GM21529 (cell line): ENCODE data around the gene WDR64.
"Not testable (repeated sequence)": the region's sequence is repeated elsewhere in the genome, so short reads cannot be mapped to it uniquely, and the experiment has no call there.

Source experiments
- ATAC-seq: cut with Tn5 transposase; IDR thresholded peaks from one replicate; pipeline ENCODE4 v1.9.1; 2021; ENCODE audit not compliant: unreplicated experiment

Gene WDR64

DNA sequence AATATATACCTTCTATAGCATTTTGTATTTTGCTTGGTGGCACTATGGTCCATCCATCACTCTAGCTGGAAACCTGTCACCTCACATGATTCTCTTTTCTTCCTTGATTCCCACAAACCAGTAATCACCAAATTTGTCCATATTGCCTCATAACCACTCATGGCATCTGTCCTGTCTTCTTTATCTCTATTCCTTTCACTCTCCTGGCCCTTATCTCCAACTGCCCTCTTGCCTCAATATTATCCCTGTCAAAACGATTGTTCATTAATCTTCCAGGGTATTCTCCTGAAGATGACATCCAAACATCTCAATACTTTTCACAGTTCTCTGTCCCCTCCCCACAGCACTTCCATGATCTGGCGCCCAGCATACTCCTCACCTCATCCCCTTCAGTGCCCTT lies 46.1 kb downstream of the WDR64 start:
- no peak for ATAC-seq

DNA sequence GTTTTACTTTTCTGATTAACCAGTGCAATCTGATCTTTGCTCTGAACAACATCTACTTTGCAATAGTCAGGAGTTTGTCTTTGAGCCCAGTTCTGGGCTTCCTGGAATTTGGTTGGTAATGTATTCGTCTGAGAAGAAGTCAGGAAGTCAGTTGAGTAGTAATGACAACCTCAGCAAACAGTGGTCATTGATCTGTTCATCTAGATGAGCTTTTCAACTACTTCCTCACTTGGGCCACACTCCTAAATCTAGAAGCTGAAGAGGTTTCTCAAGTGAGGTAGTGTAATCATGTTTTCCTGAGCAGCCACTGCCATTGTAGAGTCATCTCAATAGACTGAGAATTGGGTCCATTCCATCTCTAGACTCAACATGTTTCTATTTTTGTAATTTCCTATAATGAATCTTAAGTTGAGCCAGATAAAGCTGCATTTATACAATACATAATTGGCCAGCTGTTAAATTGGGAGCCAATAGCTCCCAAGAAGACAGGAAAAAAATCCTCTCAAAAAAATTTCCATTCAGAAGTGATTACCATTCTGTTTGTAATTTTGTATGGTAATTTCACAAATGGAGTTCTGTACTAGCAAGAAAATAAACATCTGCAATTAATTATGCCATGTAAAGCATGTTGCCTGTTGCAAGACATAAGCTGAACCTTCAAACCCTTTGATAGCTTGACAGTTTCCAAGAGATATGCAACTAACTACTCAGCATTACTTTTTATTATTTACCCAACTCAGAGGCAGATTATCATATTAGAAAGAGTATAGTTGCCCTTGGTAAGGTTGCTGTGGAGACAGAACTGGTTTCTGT lies 49.6 kb downstream of the WDR64 start:
- ATAC-seq: no peak

DNA sequence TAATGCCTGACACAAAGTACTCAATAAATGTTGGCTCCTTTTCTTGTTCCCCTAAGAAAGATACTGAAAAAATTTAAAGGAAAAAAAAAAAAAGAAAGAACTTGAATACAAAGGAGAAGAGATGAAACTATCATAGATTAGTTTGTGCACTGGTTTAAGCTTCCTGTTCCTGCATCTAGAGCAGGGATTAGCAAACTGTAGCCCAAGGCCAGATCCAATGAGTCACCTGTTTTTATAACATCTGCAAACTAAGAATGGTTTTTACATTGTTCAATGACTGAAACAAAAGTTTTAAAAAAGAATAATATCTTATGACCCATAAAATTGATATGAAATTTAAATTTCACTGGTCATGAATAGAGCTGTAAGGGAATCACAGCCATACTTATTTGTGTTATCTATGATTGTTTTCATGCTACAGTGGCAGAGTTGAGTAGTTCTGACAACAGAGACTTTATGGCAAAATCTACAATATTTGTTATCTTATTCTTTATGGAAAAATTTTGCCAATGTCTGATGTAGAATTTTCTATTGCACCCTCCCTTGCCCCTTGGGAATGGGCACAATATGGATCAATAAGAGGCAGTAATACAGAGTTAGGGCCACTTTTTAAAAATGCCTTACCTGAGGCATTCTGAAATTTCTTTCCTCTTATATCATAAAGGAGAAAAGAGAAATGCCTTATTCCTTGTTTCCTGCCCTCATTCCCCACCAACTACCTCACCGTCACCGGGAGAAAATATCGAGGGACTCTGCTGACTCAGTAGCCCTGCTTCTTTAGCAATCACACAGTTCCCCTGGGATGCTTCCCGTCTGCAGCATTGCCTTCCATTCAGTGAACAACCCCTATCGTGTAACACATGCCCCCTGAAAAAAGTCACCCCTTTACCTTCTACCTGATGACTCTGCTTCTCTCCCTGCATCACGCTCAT lies 50.6 kb downstream of the WDR64 start:
- no peak for ATAC-seq

DNA sequence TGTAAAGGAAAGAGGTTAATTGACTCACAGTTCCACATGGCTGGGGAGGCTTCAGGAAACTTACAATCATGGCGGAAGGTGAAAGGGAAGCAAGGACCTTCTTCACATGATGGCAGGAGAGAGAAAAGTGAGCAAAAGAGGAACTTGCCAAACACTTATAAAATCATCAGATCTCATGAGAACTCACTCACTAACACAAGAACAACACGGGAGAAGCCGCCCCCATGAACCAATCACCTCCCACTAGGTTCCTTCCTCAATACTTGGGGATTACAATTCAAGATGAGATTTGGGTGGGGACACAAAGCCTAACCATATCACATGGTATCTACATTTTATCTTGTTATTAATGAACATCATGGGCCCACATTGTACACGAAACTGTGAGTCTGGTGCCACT lies 51.7 kb downstream of the WDR64 start:
- ATAC-seq: not testable (repeated sequence)

GRCh38 chr1:241706257-241706656 lies 54.2 kb downstream of the WDR64 start:
- no peak for ATAC-seq

DNA sequence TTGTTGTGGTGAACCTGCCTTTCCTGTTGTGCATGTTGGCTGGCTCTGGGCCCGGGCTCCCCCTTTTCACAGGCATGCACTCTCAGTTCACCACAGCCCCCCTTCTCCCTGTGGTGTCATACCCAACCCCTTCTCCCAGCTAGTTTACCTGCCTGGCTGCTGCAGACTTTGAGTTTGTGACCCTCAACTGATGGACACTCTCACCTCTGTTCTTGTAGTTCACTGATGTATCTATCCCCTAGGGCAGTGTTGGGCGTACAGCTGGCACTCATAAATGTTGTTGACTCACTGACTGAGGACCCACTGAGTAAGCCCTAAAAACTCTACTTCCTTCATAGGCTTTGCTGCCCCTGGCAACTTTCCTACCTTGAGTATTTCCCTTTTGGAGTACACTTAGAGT lies 54.9 kb downstream of the WDR64 start:
- no peak for ATAC-seq

DNA sequence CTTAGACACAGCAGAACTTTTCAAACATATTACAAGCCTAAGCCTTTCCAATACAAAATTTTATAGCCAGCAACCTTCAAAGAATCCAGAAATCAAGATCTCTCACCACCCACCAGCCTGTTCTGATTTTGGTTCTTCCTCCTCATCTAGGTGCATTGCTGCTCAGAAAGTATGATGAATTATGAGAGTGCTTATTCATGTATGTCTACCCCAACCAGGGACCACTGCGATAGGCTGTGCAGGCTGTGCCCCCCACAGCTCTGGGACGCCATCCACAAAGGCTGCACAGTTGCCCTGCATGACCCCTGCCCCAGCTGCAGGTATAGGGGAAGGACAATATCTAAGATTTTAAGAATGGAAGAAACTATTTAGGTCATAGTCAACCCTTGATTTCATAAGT lies 55.4 kb downstream of the WDR64 start:
- ATAC-seq: no peak

DNA sequence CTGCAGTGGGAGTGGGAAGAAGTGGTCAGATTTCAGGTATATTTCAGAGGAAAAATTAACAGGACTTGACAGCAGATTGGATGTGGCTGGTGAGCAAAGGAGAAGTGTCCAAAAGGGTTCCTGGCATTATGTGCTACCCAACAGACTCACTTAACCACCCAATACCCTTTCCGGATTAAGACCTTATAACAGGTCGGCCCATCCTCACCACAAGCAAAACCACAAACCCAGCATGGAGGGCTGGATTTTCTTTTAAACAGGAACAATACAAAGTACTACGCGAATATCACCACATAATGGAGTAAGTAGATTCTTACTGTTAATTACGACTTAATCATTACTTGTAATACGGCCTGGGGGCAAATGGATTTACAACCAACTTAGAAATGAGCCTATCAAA lies 59.2 kb downstream of the WDR64 start:
- no peak for ATAC-seq

DNA sequence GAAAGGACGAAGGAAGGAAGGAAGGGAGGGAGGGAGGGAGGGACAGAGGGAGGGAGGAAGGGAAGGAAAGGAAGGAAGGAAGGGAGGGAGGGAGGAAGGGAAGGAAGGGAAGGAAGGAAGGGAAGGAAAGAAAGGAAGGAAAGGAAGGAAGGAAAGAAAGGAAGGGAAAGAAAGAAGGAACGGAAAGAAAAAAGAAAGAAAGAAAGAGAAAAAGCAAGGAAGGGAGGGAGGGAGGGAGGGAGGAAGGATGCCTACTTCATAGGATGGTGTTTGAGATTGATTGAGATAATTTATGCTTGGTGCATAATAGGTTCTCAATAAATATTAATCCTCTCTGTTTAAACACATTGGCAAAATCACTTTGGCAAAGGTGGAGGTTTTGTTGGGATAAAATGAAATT lies 61.2 kb downstream of the WDR64 start:
- no peak for ATAC-seq

- ATAC-seq: no peak
Measured at GRCh38 chr1:241714321-241715218, 62.5 kb downstream of the WDR64 start.

DNA sequence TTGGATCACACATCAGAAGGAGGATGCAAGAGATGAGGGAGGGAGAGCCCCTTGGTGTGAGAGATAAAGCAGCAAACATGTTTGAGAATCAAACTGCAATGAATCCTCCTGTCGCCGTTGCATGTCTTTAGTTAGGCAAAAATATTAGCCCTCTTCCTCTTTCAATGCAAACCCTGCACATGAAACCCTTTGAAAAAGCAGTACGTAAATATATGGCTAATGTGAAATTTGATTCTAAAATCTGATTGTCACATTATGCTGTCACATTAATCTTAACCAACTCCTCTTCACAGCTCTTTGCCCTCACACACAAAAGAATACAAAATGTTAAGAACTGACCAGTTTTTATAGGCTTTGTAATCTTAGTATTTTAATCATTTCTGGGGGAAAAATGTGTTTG lies 63.4 kb downstream of the WDR64 start:
- ATAC-seq: no peak

GRCh38 chr1:241715956-241716355 lies 63.9 kb downstream of the WDR64 start:
- no peak for ATAC-seq

GRCh38 chr1:241716915-241717656 lies 65.0 kb downstream of the WDR64 start:
- ATAC-seq: no peak

GRCh38 chr1:241717975-241718374 lies 65.9 kb downstream of the WDR64 start:
- ATAC-seq: no peak

DNA sequence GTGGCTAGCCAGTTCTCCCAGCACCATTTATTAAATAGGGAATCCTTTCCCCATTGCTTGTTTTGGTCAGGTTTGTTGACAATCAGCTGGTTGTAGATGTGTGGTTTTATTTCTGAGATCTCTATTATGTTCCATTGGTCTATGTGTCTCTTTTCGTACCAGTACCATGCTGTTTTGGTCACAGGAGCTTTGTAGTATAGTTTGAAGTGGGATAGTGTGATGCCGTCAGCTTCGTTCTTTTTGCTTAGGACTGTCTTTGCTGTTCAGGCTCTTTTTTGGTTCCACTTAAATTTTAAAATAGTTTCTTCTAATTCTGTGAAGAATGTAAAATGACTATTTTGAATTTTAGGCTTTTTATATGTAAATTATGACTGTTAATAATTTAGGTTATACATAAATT lies 68.9 kb downstream of the WDR64 start:
- ATAC-seq: no peak

- ATAC-seq: no peak
Measured at GRCh38 chr1:241722947-241723346, 70.9 kb downstream of the WDR64 start.

DNA sequence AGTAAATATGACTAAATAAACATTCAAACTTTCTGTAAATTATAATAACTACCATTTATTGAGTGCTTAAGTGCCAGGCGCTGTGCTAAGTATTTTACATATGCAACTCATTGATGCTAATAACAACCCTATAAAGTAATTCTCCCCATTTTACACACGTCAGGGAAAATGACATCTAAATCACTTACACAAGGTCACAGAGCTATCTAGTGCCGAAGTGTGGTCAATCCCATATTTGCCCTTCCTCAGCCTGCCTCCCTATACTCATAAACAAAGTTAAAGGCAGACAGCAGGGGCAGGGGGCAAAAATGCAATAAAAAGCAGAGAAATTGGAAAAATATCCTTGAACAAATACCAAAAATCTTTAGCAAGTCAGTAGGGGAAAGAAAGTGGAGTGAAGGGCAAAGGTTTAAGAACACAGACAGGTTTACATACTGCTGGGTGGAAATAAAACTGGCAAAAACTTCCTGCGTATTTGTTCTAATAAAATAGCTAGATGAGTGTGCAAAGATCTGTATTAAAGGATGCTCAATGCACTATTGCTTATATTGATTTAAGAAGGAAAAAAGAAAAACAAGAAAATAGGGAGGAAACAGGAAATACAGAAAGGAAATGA lies 72.8 kb downstream of the WDR64 start:
- no peak for ATAC-seq

GRCh38 chr1:241730031-241730430 lies 78.0 kb downstream of the WDR64 start:
- ATAC-seq: no peak

- no peak for ATAC-seq
Measured at GRCh38 chr1:241733899-241734298, 81.8 kb downstream of the WDR64 start.

- ATAC-seq: no peak
Measured at GRCh38 chr1:241734533-241734932, 82.5 kb downstream of the WDR64 start.
